A673 (cell line): Measurements from ENCODE around the gene CDYL2. TPM values are rescaled to one million over a fixed set of nuclear protein-coding genes. Genes with fewer than 3 reads are reported as not detected.

Experiments used
- BruUV-seq: library from RNA; stranded (reverse); fragments of 400-500 nt; replicated peaks from 2 replicates; lab custom pipeline; 2021; lab: Mats Ljungman, UMichigan
- CTCF ChIA-PET: fragments of 300-600 bp; sonication (Branson Sonifier 250); formaldehyde crosslinking; loops from one replicate; lab custom pipeline; 2022; ENCODE audit warnings: antibody characterized with exemption; lab: Charles Lee
- POLR2A ChIA-PET: fragments of 300-600 bp; sonication (Branson Sonifier 250); formaldehyde crosslinking; loops from one replicate; lab custom pipeline; 2022; ENCODE audit warnings: antibody characterized with exemption; ENCODE audit not compliant: low non-redundant PET; lab: Charles Lee
- DNase-seq: peaks from one replicate; pipeline ENCODE4 v3.0.0-alpha.2; 2015; ENCODE audit warnings: low spot score
- H3K27ac ChIP-seq: fragments of 200-600 bp; sonication (generic); 2 replicates; pipeline ENCODE4 v1.5.1; 2016; ENCODE audit warnings: mixed run types, low read depth, mild to moderate bottlenecking, mixed read lengths, antibody characterized with exemption, low read length; ENCODE audit not compliant: poor library complexity, severe bottlenecking
- H3K27me3 ChIP-seq: fragments of 200-600 bp; sonication (generic); replicated peaks from 2 replicates; pipeline ENCODE4 v1.6.1; 2017; ENCODE audit warnings: mixed run types, low read depth, mild to moderate bottlenecking, mixed read lengths, antibody characterized with exemption, low read length; ENCODE audit not compliant: insufficient read depth, poor library complexity
- H3K36me3 ChIP-seq: fragments of 200-600 bp; sonication (generic); 2 replicates; pipeline ENCODE4 v1.6.1; 2016; ENCODE audit warnings: mixed run types, mild to moderate bottlenecking, mixed read lengths, antibody characterized with exemption, low read length; ENCODE audit not compliant: insufficient read depth, poor library complexity, severe bottlenecking
- H3K4me1 ChIP-seq: fragments of 200-600 bp; sonication (generic); 2 replicates; pipeline ENCODE4 v1.6.1; 2017; ENCODE audit warnings: mixed run types, mild to moderate bottlenecking, mixed read lengths, antibody characterized with exemption, low read length; ENCODE audit not compliant: insufficient read depth, poor library complexity, severe bottlenecking
- H3K4me3 ChIP-seq: fragments of 200-600 bp; sonication (generic); 2 replicates; pipeline ENCODE4 v1.5.1; 2016; ENCODE audit warnings: low read depth, mixed run types, mild to moderate bottlenecking, mixed read lengths, low read length; ENCODE audit not compliant: poor library complexity, severe bottlenecking
- H3K9me3 ChIP-seq: fragments of 200-600 bp; sonication (generic); 2 replicates; pipeline ENCODE4 v1.6.1; 2016; ENCODE audit warnings: mixed run types, low read depth, mild to moderate bottlenecking, mixed read lengths, antibody characterized with exemption, low read length; ENCODE audit not compliant: poor library complexity, severe bottlenecking
- EZH2 ChIP-seq: fragments of 200-600 bp; sonication (generic); IDR thresholded peaks from 2 replicates; pipeline ENCODE4 v1.6.1; 2017; ENCODE audit warnings: borderline replicate concordance, low read depth, mild to moderate bottlenecking, mixed read lengths, antibody characterized with exemption, low read length; ENCODE audit not compliant: poor library complexity, severe bottlenecking
- intact Hi-C: fragments of 100-400 bp; cut with micrococcal nuclease; formaldehyde crosslinking; loops from one replicate; pipeline ENCODE4 v1.10.0; 2022; ENCODE audit not compliant: unreplicated experiment
- total RNA-seq: library from RNA; stranded (reverse); gene quantifications from 2 replicates; pipeline ENCODE4 v1.2.3, GENCODE V29; 2021
- TF ChIP-seq, protein P1 (sequence below): fragments of 300-800, 200-600 bp; sonication (generic); conservative IDR thresholded peaks from 2 replicates; pipeline ENCODE4 v1.5.1; 2017; ENCODE audit warnings: low read depth, mild to moderate bottlenecking, antibody characterized with exemption, low read length, moderate library complexity, mixed read lengths

Gene CDYL2
- total RNA-seq, 1 experiment from 2014 or later: 0.64 TPM

DNA sequence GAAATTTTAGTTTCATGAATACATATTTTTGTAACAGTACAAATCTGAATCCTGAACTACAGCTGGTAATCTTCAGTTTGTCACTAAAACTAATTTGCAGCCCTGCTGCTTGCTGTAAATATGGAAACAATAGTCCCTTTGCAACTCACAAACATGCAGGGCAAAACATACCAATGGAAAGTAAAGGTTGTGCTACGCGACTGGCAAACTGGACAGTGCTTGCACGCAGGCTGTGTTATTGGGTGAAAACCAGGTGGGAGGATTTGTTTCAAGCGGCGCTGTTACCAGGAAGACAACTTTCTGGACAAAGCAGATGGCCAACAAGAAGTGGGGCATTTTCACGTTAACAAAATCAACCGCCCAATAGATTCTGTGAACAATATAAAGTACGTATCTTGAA, 93.5 kb downstream of the CDYL2 start:
- intact Hi-C loops: no loop called here
- Histone ChIP-seq H3K4me3 (no peak overlapping the region), H3K27me3 (no peaks in the 10 kb centered on the region), H3K4me1 (no peaks in the 10 kb centered on the region), H3K9me3 (no peaks in the 10 kb centered on the region), H3K27ac (no peak overlapping the region), H3K36me3 (no peaks in the 10 kb centered on the region)
- DNase-seq: no peak
- BruUV-seq: no TSS peak
- ChIA-PET POLR2A (no interaction called here), CTCF (no interaction called here)
- no peak for TF ChIP-seq EZH2
- TF ChIP-seq, protein P1, sequence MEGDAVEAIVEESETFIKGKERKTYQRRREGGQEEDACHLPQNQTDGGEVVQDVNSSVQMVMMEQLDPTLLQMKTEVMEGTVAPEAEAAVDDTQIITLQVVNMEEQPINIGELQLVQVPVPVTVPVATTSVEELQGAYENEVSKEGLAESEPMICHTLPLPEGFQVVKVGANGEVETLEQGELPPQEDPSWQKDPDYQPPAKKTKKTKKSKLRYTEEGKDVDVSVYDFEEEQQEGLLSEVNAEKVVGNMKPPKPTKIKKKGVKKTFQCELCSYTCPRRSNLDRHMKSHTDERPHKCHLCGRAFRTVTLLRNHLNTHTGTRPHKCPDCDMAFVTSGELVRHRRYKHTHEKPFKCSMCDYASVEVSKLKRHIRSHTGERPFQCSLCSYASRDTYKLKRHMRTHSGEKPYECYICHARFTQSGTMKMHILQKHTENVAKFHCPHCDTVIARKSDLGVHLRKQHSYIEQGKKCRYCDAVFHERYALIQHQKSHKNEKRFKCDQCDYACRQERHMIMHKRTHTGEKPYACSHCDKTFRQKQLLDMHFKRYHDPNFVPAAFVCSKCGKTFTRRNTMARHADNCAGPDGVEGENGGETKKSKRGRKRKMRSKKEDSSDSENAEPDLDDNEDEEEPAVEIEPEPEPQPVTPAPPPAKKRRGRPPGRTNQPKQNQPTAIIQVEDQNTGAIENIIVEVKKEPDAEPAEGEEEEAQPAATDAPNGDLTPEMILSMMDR: no peak

DNA sequence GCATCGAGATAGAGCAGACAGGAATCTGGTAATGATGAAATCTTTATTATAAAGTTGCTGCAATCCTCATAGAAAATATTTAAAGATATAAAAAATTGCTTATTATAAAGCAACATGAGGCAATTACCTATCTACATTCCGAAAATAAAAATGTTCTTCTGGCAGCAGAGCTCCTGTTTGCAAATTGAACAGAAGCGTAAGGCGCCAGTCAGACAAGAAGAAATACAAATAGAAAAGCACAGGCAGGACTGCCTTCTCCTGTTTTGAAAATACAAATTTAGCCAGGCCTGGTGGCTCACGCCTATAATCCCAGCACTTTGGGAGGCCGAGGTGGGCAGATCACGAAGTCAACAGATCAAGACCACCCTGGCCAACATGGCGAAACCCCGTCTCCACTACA, 95.6 kb downstream of the CDYL2 start:
- Histone ChIP-seq H3K4me1 (no peaks in the 10 kb centered on the region), H3K27me3 (no peaks in the 10 kb centered on the region), H3K9me3 (no peaks in the 10 kb centered on the region), H3K4me3 (no peak overlapping the region), H3K27ac (no peak overlapping the region), H3K36me3 (no peaks in the 10 kb centered on the region)
- DNase-seq: no peak
- ChIA-PET POLR2A (no interaction called here), CTCF (interaction anchor here (0.6 kb wide), 1 partner anchor 1168 kb away, joined by 3 read pairs; no protein-coding TSS in a partner anchor)
- BruUV-seq: no TSS peak
- TF ChIP-seq, protein P1: no peak
- TF ChIP-seq EZH2: no peak
- intact Hi-C loops: no loop called here

DNA sequence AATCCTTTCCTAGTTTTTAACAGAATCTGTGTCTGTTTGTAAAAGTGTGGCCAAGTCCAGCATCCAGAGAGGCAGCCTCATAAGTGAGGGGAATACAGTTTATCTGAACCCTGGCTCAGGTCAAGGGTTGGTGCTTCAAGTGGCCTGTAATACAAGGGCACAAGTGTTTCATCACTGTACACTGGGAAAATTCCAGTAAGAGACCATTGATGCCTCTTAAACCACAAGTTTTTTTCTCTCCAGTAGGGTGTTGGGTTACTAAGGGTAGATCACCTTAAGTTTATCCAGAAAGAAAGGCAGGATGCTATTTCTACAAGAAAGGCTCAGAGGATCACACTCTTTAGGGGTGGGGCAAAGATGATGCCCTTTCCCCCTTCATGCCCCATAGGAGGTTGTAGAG, 96.7 kb downstream of the CDYL2 start:
- TF ChIP-seq EZH2: no peak
- TF ChIP-seq, protein P1: no peak
- Histone ChIP-seq H3K4me1 (no peaks in the 10 kb centered on the region), H3K36me3 (no peaks in the 10 kb centered on the region), H3K4me3 (no peak overlapping the region), H3K27me3 (no peaks in the 10 kb centered on the region), H3K9me3 (no peaks in the 10 kb centered on the region), H3K27ac (no peak overlapping the region)
- DNase-seq: no peak
- CTCF ChIA-PET: no interaction called here
- intact Hi-C loops: no loop called here
- POLR2A ChIA-PET: no interaction called here
- no TSS peak for BruUV-seq
